ENCODE measurements around the gene KTI12. TPM values are rescaled to one million over a fixed set of nuclear protein-coding genes. Genes with fewer than 3 reads are reported as not detected.
A peak's percentile ranks its signal among the peaks of the same experiment; 100 is the strongest.
"Not testable (repeated sequence)": the region's sequence is repeated elsewhere in the genome, so short reads cannot be mapped to it uniquely, and the experiment has no call there.

Gene KTI12
- polyA plus RNA-seq, 3 donors, result 5.1 to 6.1 (median 5.4) TPM

GRCh38 chr1:52054496-52055065 lies 21.0 kb upstream of the KTI12 start:
- DNase-seq (ENCODE audit: extremely low read depth in 1 of 11, low read depth in 9 of 11, low spot score in 4 of 11), result no peak

GRCh38 chr1:52053862-52054261 lies 20.3 kb upstream of the KTI12 start:
- no peak for DNase-seq (ENCODE audit: extremely low read depth in 1 of 11, low read depth in 9 of 11, low spot score in 4 of 11)

- not testable (repeated sequence) for DNase-seq (ENCODE audit: extremely low read depth in 1 of 11, low read depth in 9 of 11, low spot score in 4 of 11)
These were observed 15.7 kb upstream of the KTI12 start for GRCh38 chr1:52049337-52049736.

GRCh38 chr1:52045666-52046195 lies 12.1 kb upstream of the KTI12 start:
- not testable (repeated sequence) for DNase-seq (ENCODE audit: extremely low read depth in 1 of 11, low read depth in 9 of 11, low spot score in 4 of 11)

- DNase-seq (ENCODE audit: extremely low read depth in 1 of 11, low read depth in 9 of 11, low spot score in 4 of 11), result no peak
These were observed 11.6 kb upstream of the KTI12 start for GRCh38 chr1:52045236-52045635.

- DNase-seq (ENCODE audit: extremely low read depth in 1 of 11, low read depth in 9 of 11, low spot score in 4 of 11), result no peak
These were observed 8.1 kb upstream of the KTI12 start for GRCh38 chr1:52041551-52042185.

GRCh38 chr1:52037909-52038308 lies 4.3 kb upstream of the KTI12 start:
- DNase-seq (ENCODE audit: extremely low read depth in 1 of 11, low read depth in 9 of 11, low spot score in 4 of 11), result no peak

- no peak for DNase-seq (ENCODE audit: extremely low read depth in 1 of 11, low read depth in 9 of 11, low spot score in 4 of 11)
These were observed 3.8 kb upstream of the KTI12 start for GRCh38 chr1:52037402-52037814.

GRCh38 chr1:52034050-52034384 lies 407 bp upstream of the KTI12 start:
- no peak for DNase-seq (ENCODE audit: extremely low read depth in 1 of 11, low read depth in 9 of 11, low spot score in 4 of 11)

GRCh38 chr1:52032785-52033131 lies 852 bp downstream of the KTI12 start:
- DNase-seq (ENCODE audit: extremely low read depth in 1 of 11, low read depth in 9 of 11, low spot score in 4 of 11), result peak in 2 of 11 donors; percentile 7 to 9

GRCh38 chr1:52032124-52032784 lies 1.4 kb downstream of the KTI12 start:
- no peak for DNase-seq (ENCODE audit: extremely low read depth in 1 of 11, low read depth in 9 of 11, low spot score in 4 of 11)

GRCh38 chr1:52028839-52029238 lies 4.8 kb downstream of the KTI12 start:
- DNase-seq (ENCODE audit: extremely low read depth in 1 of 11, low read depth in 9 of 11, low spot score in 4 of 11), result not testable (repeated sequence)

- DNase-seq (ENCODE audit: extremely low read depth in 1 of 11, low read depth in 9 of 11, low spot score in 4 of 11), result no peak
These were observed 5.3 kb downstream of the KTI12 start for GRCh38 chr1:52028328-52028727.

GRCh38 chr1:52026278-52026677 lies 7.3 kb downstream of the KTI12 start:
- no peak for DNase-seq (ENCODE audit: extremely low read depth in 1 of 11, low read depth in 9 of 11, low spot score in 4 of 11)

GRCh38 chr1:52022133-52022532 lies 11.5 kb downstream of the KTI12 start:
- DNase-seq (ENCODE audit: extremely low read depth in 1 of 11, low read depth in 9 of 11, low spot score in 4 of 11), result no peak

- DNase-seq (ENCODE audit: extremely low read depth in 1 of 11, low read depth in 9 of 11, low spot score in 4 of 11), result no peak
These were observed 25.4 kb downstream of the KTI12 start for GRCh38 chr1:52008071-52008809.

GRCh38 chr1:52007215-52008002 lies 26.2 kb downstream of the KTI12 start:
- DNase-seq (ENCODE audit: extremely low read depth in 1 of 11, low read depth in 9 of 11, low spot score in 4 of 11), result no peak

- not testable (repeated sequence) for DNase-seq (ENCODE audit: extremely low read depth in 1 of 11, low read depth in 9 of 11, low spot score in 4 of 11)
These were observed 27.5 kb downstream of the KTI12 start for GRCh38 chr1:52006081-52006553.

GRCh38 chr1:52005548-52005947 lies 28.1 kb downstream of the KTI12 start:
- DNase-seq (ENCODE audit: extremely low read depth in 1 of 11, low read depth in 9 of 11, low spot score in 4 of 11), result not testable (repeated sequence)
